ENCODE measurements around the gene TAF4B. TPM values are rescaled to one million over a fixed set of nuclear protein-coding genes. Genes with fewer than 3 reads are reported as not detected.

TAF4B gene
- total and polyA plus RNA-seq, 10 of the 15 experiments (the other 5 are each of a cell fraction or from before 2014, with no cell fraction given), result 2.3 to 15.0 (median 12.2) TPM

DNA sequence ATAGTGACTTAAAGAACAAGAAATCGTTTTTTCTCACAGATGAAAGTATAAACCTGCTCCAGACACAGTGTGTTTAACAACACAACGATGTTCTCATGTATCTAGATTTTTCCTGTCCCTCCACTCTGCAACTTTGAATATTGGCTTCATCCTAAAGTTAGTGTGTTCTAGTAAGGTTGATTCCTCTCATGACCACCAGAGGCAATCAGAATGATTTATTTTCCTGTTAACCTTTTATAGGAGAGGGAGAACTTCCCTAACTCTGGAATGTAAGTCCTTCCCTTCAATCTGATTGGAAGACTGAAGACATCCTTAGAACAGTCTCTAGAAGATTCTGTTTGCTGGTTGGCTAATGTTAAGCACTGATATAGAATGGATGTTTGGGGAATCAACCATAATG, 41.0 kb upstream of the TAF4B start:
- Histone ChIP-seq H3K36me3 (ENCODE audit: control insufficient read depth in 2 of 2, insufficient read depth in 2 of 2, low read length in 1 of 2) (no peaks in the 10 kb centered on the region), H3K4me3 (no peak overlapping the region), H2AFZ (ENCODE audit: control insufficient read depth, low read depth, low read length) (no peak overlapping the region), H3K27ac (ENCODE audit: control insufficient read depth, insufficient read depth) (no peak overlapping the region), H3K4me1 (ENCODE audit: control insufficient read depth, insufficient read depth, low read length) (peaks cover 19% of the 10 kb centered on the region; the same call in 1 of the 2 replicates), H3K9me3 (replicated peaks; ENCODE audit: control insufficient read depth, insufficient read depth, low read length) (peaks cover 8% of the 10 kb centered on the region; the same call in 2 of the 3 replicates), H3K79me2 (ENCODE audit: control insufficient read depth, insufficient read depth, low read length) (no peaks in the 10 kb centered on the region), H3K4me2 (ENCODE audit: control insufficient read depth, insufficient read depth) (no peak overlapping the region), H3K27me3 (replicated peaks in 1 of 2; ENCODE audit: control insufficient read depth in 2 of 2, insufficient read depth in 2 of 2, low read length in 1 of 2) (no peaks in the 10 kb centered on the region), H3K9ac (ENCODE audit: control insufficient read depth, insufficient read depth, low read length) (no peak overlapping the region), H4K20me1 (ENCODE audit: control insufficient read depth, insufficient read depth) (no peaks in the 10 kb centered on the region)
- ATAC-seq (peak; percentile 15; the same call in 1 of the 3 replicates), FAIRE-seq (no peak), DNase-seq (ENCODE audit: low read depth, low spot score) (no peak)
- 72% methylated on average over 2 of the region's 2 CpGs for WGBS (ENCODE audit: insufficient coverage, insufficient replicate concordance, low lambda C conversion rate, missing lambda C conversion rate)
- no TSS peak for BruUV-seq (replicated peaks)
- intact Hi-C loops (cut with micrococcal nuclease; ENCODE audit: unreplicated experiment), result no loop called here
- CTCF ChIA-PET, result interaction anchor here (6.1 kb wide), 1 partner anchor 9 kb away, joined by 34 read pairs; no protein-coding TSS in a partner anchor
- SMC1A ChIA-PET (ENCODE audit: uncharacterized antibody, unreplicated experiment), result interaction anchor here (1.2 to 1.6 kb wide), 2 partner anchors 10 to 18 kb away, joined by 3 to 9 read pairs; no protein-coding TSS in a partner anchor
- TF ChIP-seq IKZF1 (conservative IDR thresholded peaks at IDR 0.05), result 0 out of 2 replicates have a peak, but pooled peaks have one; percentile 42
- TF ChIP-seq CTCF (IDR thresholded peaks at IDR 0.05 in 2 of 3, conservative IDR thresholded peaks at IDR 0.05 in 1 of 3; ENCODE audit: control insufficient read depth in 2 of 3, extremely low read depth in 1 of 3, insufficient read depth in 1 of 3, low read depth in 3 of 3, low read length in 3 of 3), result peak in 2 of 3 experiments; percentile 27 to 30; a peak in 2 of 6 replicates
- no peak for TF ChIP-seq NFYA (IDR thresholded peaks at IDR 0.05; ENCODE audit: borderline replicate concordance, low read depth, low read length)
- peak in 1 of 2 experiments; percentile 22; a peak in 1 of 4 replicates for TF ChIP-seq IKZF2 (IDR thresholded peaks at IDR 0.05)
- POLR2A ChIA-PET, result no interaction called here
- RAD21 ChIA-PET (ENCODE audit: unreplicated experiment), result no interaction called here
- in situ Hi-C loops (cut with MboI), result no loop called here

Measured in GM12878 (cell line).